Fibroblast of pulmonary artery (primary cell): ENCODE data around the gene NKPD1.

Source experiments
- DNase-seq: peaks from one replicate; pipeline ENCODE4 v3.0.0-alpha.2; 2010; ENCODE audit warnings: low read depth
- H3K4me3 ChIP-seq: replicated peaks from 2 replicates; pipeline ENCODE4 v1.5.1; 2011; ENCODE audit warnings: low read depth, mild to moderate bottlenecking, control low read depth, low read length, moderate library complexity
- CTCF ChIP-seq: IDR thresholded peaks from 2 replicates; pipeline ENCODE4 v1.5.1; 2011; ENCODE audit warnings: mild to moderate bottlenecking, control low read depth, low read length, inconsistent platforms; ENCODE audit errors: missing control alignments

Gene NKPD1

DNA sequence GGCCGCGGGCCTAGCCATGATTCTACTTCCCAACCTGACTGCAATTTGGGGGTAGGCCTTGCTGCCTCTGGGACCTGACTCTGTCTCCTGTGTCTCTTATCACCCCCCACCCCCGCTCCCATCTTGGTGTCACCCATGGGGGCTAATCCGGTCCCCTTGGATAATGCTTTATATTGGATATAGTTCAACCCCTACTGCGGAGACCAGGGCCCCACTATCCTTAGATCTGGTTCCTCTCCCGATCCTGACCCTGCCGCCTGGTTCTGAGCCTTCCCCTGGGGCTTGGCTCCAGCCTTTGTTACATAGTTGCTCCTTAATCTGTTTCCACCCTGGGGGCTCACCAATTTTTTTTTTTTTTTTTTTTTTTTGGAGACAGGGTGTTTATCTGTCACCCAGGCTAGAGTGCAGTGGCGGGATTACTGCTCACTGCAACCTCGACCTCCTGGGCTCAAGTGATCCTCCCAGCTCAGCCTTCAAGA lies 19.1 kb upstream of the NKPD1 start:
- no peak for DNase-seq
- H3K4me3 ChIP-seq: peak overlapping the region; percentile 97
- TF ChIP-seq CTCF: no peak

GRCh38 chr19:45179072-45179891 lies 18.5 kb upstream of the NKPD1 start:
- DNase-seq: peak; percentile 33
- peak overlapping the region; percentile 97 for H3K4me3 ChIP-seq
- TF ChIP-seq CTCF: no peak

DNA sequence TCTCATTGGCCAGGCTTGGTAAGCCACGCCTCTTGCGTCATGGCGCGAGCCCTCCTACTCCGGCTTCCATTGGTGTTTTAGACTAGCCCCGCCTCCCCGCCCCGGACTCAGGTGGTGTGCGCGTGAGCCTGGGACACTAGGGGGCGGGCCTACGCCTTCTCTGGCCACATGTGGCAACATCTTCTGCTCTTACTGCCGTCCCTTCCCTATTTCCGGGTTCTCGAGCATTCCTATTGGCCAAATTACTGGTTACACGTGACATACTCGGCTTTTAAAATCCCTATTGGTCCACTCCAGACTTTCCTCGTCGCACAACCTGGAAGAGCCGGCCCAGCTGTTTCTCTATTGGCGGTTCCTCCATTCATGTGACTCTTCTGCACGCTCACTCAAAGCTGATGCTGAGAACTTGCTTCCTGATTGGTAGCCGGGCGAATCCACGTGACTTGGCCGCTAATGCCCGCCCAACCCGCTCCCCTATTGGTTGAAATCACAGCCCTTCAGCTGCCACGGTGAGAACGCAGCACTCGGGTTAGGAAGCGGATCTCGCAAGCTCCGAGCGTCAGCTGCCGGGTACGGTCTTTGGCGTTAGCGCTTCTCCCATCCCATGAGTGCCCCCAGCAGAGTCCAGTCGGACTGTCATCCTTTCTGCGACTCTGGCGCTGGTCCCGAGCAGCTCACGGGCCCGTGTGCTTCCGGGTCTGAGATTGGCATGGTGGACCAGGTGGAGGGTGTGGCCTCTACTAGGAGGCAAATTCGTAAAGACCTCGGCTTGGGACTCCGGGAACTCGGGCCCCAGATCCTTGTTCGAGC lies 17.7 kb upstream of the NKPD1 start, which contains the start of gene BLOC1S3:
Gene BLOC1S3, plus strand, starts transcription at position 523 of the 810 bp plus-strand sequence. CDS start 513 bp downstream, outside the sequence.
- DNase-seq: peak; percentile 100
- peak; percentile 11 for TF ChIP-seq CTCF
- H3K4me3 ChIP-seq: peak within 1 kb of the TSS; percentile 97

DNA sequence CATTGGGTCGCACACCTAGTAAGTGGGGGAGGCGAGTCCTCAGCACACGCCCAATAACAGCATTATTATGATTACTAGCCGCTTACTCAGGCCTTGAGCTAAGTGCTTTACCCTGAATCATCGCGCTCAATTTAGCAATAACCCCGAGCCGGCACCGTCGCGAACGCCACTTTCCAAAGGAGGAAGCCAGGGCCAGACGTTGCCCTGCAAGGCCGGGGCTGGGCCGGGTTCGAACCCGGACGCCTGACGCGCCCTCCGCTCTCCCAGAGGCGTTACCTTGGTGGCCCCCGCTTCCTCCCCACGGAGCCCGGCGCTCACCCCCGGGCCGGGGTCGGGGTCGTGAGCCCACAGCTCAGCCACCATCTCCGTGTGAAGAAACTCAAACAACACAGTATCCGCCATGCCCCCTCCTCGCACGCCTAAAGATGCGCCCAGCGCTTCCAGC lies 17.1 kb upstream of the NKPD1 start, which contains the start of gene TRAPPC6A:
Gene TRAPPC6A, minus strand, starts transcription at position 421 of the 445 bp plus-strand sequence. Its CDS starts 19 bp downstream, at position 402.
- DNase-seq: peak; percentile 46
- TF ChIP-seq CTCF: no peak
- H3K4me3 ChIP-seq: peak within 1 kb of the TSS; percentile 97

DNA sequence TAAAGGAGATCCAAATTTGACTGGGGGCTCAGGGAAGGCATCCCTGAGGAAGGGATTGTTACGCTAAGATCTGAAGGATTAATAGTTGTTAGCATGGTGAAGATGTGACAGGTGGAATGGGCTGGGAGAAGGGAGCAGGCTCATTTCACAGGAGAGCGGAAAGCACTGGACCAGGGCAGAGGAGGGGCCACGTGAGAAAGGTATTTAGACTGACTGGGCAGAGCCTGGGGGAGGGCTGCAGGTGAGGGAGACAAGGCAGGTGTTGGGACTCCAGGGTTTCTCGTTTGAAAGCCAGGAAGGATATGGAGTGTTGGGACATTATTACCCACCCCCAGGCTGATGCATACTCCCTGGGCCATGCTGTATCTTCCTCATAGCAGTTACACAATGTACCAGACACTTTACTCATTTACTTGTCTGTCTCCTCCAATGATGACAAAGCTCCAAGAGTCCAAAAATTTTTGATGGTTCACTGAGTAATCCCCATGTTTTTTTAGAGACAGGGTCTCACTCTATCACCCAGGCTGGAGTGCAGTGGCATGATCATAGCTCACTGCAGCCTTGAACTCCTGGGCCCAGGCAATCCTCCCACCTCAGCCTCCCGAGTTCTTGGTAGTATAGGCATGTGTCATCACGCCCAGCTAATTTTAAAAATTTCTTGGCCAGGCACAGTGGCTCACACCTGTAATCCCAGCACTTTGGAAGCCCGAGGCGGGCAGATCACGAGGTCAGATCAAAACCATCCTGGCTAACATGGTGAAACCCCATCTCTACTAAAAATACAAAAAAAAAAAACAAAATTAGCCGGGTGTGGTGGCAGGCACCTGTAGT lies 14.9 kb upstream of the NKPD1 start:
- TF ChIP-seq CTCF: no peak
- H3K4me3 ChIP-seq: no peak overlapping the region
- no peak for DNase-seq

- H3K4me3 ChIP-seq: no peak overlapping the region
- no peak for TF ChIP-seq CTCF
Measured at GRCh38 chr19:45173816-45174215, 13.0 kb upstream of the NKPD1 start.

More at GRCh38 chr19:45173816-45174215, 13.0 kb upstream of the NKPD1 start:
- DNase-seq: no peak
